ENCODE data around the gene FGF18.
"Not testable (repeated sequence)": the region's sequence is repeated elsewhere in the genome, so short reads cannot be mapped to it uniquely, and the experiment has no call there.

The FGF18 gene

DNA sequence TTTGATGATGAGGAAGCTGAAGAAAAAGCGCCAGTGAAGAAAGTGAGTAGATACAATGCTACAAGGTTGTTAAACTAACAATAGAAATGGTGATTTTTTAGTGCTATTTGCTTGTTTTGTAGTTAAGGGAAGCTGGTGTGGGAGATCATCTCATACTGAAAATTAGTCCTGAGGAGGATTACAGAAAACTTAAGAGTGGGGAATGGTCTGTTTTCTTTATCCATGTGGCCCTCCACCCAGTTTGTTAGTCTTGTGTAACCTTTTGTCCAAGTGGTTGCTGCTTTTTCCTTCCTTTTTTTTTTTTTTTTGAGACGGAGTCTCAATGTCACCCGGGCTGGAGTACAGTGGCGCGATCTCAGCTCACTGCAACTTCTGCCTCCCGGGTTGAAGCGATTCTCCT is 19.3 kb upstream of the FGF18 start:
- peaks cover 74% of the 10 kb centered on the region for H3K36me3 ChIP-seq (ENCODE audit: control insufficient read depth, insufficient read depth, low read length)
- no peak overlapping the region for H3K4me3 ChIP-seq (ENCODE audit: insufficient read depth, low read depth, low read length)
- no peaks in the 10 kb centered on the region for H3K9me3 ChIP-seq (ENCODE audit: control insufficient read depth, low read length)
- no peak overlapping the region for H3K27ac ChIP-seq (ENCODE audit: insufficient read depth, low read depth, low read length, poor library complexity, severe bottlenecking)
- no peaks in the 10 kb centered on the region for H3K4me1 ChIP-seq (ENCODE audit: control insufficient read depth, insufficient read depth, low read length)
- 95 to 97% methylated on average over 7 of the region's 7 CpGs for WGBS, 2 experiments
- H3K27me3 ChIP-seq (ENCODE audit: control insufficient read depth, insufficient read depth, low read length, poor library complexity, severe bottlenecking), result no peaks in the 10 kb centered on the region

DNA sequence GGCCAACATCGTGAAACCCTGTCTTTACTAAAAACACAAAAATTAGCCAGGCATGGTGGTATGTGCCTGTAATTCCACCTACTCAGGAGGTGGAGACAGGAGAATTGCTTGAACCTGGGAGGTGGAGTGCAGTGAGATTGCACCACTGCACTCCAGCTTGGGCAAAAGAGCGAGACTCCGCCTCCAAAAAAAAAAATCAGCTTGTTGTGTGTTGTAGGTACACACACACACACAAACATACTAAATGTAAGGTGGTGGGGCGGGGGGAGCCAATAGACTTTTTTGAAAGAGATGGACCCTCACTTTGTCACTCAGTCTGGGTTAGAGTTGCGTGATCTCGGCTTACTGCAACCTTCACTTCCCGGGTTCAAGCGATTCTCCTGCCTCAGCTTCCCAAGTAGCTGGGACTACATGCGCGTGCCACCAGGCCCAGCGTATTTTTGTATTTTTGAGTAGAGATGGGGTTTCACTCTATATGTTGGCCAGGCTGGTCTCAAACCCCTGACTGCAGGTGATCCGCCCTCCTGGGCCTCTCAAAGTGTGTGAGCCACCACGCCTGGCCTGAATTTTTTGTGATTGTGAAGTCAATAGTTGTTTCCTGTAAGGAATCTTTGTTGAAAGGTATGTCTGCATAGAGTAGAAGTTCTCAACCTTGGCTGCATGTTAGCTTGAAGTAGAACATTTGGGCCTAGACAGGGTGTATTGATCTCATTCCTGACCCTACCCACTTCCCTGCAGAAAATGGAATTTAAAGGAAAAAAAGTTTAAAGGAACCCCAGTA is 18.1 kb upstream of the FGF18 start:
- Histone ChIP-seq H3K36me3 (ENCODE audit: control insufficient read depth, insufficient read depth, low read length) (peaks cover 74% of the 10 kb centered on the region), H3K9me3 (ENCODE audit: control insufficient read depth, low read length) (no peaks in the 10 kb centered on the region), H3K27ac (ENCODE audit: insufficient read depth, low read depth, low read length, poor library complexity, severe bottlenecking) (no peak overlapping the region), H3K4me1 (ENCODE audit: control insufficient read depth, insufficient read depth, low read length) (no peaks in the 10 kb centered on the region), H3K4me3 (ENCODE audit: insufficient read depth, low read depth, low read length) (no peak overlapping the region), H3K27me3 (ENCODE audit: control insufficient read depth, insufficient read depth, low read length, poor library complexity, severe bottlenecking) (no peaks in the 10 kb centered on the region)
- WGBS, 2 experiments, result 94 to 96% methylated on average over 13 of the region's 13 CpGs

DNA sequence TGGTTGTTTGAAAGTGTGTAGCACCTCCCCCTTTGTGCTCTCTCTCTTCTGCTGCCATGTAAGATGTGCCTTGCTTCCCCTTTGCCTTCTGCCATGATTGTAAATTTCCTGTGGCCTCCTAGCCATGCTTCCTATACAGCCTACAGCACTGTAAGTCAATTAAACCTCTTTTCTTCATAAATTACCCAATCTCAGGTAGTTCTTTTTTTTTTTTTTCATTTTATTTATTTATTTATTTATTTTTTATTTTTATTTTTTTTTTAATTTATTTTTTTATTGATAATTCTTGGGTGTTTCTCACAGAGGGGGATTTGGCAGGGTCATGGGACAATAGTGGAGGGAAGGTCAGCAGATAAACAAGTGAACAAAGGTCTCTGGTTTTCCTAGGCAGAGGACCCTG is 16.7 kb upstream of the FGF18 start:
- not testable (repeated sequence) for H3K9me3 ChIP-seq (ENCODE audit: control insufficient read depth, low read length); H3K4me1 ChIP-seq (ENCODE audit: control insufficient read depth, insufficient read depth, low read length); H3K4me3 ChIP-seq (ENCODE audit: insufficient read depth, low read depth, low read length); H3K27ac ChIP-seq (ENCODE audit: insufficient read depth, low read depth, low read length, poor library complexity, severe bottlenecking); H3K27me3 ChIP-seq (ENCODE audit: control insufficient read depth, insufficient read depth, low read length, poor library complexity, severe bottlenecking)
- peaks cover 71% of the 10 kb centered on the region for H3K36me3 ChIP-seq (ENCODE audit: control insufficient read depth, insufficient read depth, low read length)

DNA sequence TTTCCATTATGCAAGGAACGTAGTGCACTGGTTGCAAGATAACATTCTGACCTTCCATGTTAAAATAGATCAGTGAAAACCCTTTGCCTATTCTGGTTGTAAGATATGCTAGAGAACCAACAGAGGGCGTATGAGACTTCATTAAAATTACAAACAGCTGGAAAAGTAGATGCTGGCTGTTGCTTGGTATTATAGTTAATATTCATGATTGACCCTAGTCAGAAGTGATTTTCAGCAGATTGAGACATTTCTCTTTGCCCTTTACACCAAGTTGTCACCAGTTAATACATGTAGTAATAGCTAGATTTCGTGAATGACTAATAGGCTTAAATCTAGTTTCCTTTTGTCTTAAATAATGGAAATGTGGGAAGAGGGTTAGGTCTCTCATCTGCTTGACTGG is 13.8 kb upstream of the FGF18 start:
- Histone ChIP-seq H3K27ac (ENCODE audit: insufficient read depth, low read depth, low read length, poor library complexity, severe bottlenecking) (no peak overlapping the region), H3K4me3 (ENCODE audit: insufficient read depth, low read depth, low read length) (no peak overlapping the region), H3K36me3 (ENCODE audit: control insufficient read depth, insufficient read depth, low read length) (peaks cover 57% of the 10 kb centered on the region), H3K9me3 (ENCODE audit: control insufficient read depth, low read length) (no peaks in the 10 kb centered on the region), H3K4me1 (ENCODE audit: control insufficient read depth, insufficient read depth, low read length) (no peaks in the 10 kb centered on the region), H3K27me3 (ENCODE audit: control insufficient read depth, insufficient read depth, low read length, poor library complexity, severe bottlenecking) (no peaks in the 10 kb centered on the region)
- WGBS, 2 experiments, result 94 to 95% methylated on average over 3 of the region's 3 CpGs

DNA sequence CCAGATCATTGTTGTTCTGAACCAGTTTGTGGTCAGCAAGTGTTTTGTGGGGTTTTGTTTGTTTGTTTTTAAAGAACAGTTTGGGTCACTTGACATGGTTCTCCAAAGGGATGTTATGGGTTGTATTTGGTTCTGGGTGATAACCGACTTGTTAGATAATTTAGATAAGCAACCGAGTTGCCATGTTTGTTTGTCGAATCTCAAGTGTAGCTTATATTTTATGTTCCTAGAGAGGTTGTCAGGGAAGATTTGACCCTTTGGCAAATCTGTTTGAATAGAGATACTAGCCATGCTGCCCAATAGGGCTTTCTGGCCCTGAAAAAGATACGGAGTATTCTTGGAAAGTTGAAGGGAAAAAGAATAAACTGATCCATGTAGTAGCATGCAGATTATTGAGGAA is 12.2 kb upstream of the FGF18 start:
- Histone ChIP-seq H3K36me3 (ENCODE audit: control insufficient read depth, insufficient read depth, low read length) (peaks cover 52% of the 10 kb centered on the region), H3K27me3 (ENCODE audit: control insufficient read depth, insufficient read depth, low read length, poor library complexity, severe bottlenecking) (no peaks in the 10 kb centered on the region), H3K4me1 (ENCODE audit: control insufficient read depth, insufficient read depth, low read length) (no peaks in the 10 kb centered on the region), H3K4me3 (ENCODE audit: insufficient read depth, low read depth, low read length) (no peak overlapping the region), H3K27ac (ENCODE audit: insufficient read depth, low read depth, low read length, poor library complexity, severe bottlenecking) (no peak overlapping the region), H3K9me3 (ENCODE audit: control insufficient read depth, low read length) (no peaks in the 10 kb centered on the region)
- WGBS, 2 experiments, result 93 to 97% methylated on average over 4 of the region's 4 CpGs

DNA sequence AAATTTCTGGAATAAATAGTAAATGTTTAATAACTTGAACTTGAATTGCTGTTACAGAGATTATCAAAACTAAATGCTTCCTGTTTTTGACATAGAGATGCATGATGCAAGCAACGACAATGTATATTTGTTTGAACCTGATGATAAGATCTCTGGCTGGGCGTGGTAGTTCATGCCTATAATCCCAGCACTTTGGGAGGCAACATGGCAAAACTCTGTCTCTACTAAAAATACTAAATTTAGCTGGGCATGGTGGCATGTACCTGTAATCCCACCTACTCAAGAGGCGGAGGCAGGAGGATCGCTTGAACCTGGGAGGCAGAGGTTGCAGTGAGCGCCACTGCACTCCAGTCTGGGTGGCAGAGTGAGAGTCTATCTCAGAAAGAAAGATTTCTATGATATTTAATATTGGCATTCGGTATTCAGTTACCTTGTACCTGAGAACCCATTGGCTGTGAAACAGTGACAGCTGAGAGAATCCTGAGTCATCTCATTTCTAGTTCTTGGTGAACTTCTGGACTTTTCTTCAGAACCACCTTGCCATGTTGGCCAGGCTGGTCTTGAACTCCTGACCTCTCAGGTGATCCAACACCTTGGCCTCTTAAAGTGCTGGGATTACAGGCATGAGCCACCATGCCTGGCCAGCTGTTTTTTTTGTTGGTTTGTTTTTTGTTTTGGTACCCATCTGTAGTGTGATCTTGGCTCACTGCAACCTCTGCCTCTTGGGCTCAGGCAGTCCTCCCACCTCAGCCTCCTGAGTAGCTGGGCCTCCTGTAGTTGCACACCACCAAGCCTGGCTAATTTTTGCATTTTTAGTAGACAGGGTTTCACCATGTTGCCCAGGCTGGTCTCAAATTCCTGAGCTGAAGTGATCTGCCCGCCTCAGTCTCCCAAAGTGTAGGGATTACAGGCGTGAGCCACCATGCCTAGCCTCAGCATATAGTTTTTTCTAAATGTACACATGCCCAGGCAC is 10.0 kb upstream of the FGF18 start:
- no peak overlapping the region for H3K4me3 ChIP-seq (ENCODE audit: insufficient read depth, low read depth, low read length)

DNA sequence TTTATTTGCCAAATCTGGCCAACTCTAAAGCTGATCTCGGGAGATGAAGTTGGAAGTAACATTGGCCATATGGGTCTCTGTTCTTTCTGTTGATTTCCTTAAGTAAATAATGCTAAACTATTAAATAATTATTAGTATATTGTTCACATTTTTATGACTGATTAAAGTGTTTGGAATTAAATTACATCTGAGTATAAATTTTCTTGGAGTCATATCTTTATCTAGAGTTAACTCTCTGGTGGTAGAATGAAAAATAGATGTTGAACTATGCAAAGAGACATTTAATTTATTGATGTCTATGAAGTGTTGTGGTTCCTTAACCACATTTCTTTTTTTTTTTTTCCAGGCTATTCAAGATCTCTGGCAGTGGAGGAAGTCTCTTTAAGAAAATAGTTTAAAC is 9.3 kb upstream of the FGF18 start:
- H3K27ac ChIP-seq (ENCODE audit: insufficient read depth, low read depth, low read length, poor library complexity, severe bottlenecking), result no peak overlapping the region
- WGBS, 2 experiments, result 20 to 38% methylated on average over 1 of the region's 1 CpG
- H3K36me3 ChIP-seq (ENCODE audit: control insufficient read depth, insufficient read depth, low read length), result peaks cover 50% of the 10 kb centered on the region
- no peaks in the 10 kb centered on the region for H3K27me3 ChIP-seq (ENCODE audit: control insufficient read depth, insufficient read depth, low read length, poor library complexity, severe bottlenecking)
- no peaks in the 10 kb centered on the region for H3K4me1 ChIP-seq (ENCODE audit: control insufficient read depth, insufficient read depth, low read length)
- no peak overlapping the region for H3K4me3 ChIP-seq (ENCODE audit: insufficient read depth, low read depth, low read length)
- H3K9me3 ChIP-seq (ENCODE audit: control insufficient read depth, low read length), result no peaks in the 10 kb centered on the region

More for the DNA sequence above, 10.0 kb upstream of the FGF18 start:
- WGBS, 2 experiments, result 93 to 94% methylated on average over 8 of the region's 8 CpGs
- Histone ChIP-seq H3K4me1 (ENCODE audit: control insufficient read depth, insufficient read depth, low read length) (no peaks in the 10 kb centered on the region), H3K27me3 (ENCODE audit: control insufficient read depth, insufficient read depth, low read length, poor library complexity, severe bottlenecking) (no peaks in the 10 kb centered on the region), H3K36me3 (ENCODE audit: control insufficient read depth, insufficient read depth, low read length) (peaks cover 56% of the 10 kb centered on the region), H3K27ac (ENCODE audit: insufficient read depth, low read depth, low read length, poor library complexity, severe bottlenecking) (no peak overlapping the region), H3K9me3 (ENCODE audit: control insufficient read depth, low read length) (no peaks in the 10 kb centered on the region)

DNA sequence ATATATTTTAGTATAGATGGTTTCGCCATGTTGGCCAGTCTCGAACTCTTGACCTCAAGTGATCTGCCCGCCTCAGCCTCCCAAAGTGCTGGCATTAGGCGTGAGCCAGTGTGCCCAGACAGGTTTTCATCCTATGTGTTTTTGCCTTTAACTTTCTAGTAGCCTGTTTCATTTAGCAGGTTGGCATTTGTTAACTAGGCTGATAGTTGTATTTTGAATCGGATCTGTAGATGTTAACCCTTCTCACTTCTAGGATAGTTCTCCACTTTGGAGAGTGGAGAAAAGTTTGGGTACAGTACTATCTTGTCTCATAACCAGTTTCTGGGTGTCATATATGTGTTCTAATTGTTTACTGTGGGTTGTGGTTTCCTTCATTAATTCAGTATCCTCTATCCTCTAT is 7.3 kb upstream of the FGF18 start:
- no peak overlapping the region for H3K4me3 ChIP-seq (ENCODE audit: insufficient read depth, low read depth, low read length)
- H3K27ac ChIP-seq (ENCODE audit: insufficient read depth, low read depth, low read length, poor library complexity, severe bottlenecking), result no peak overlapping the region
- H3K9me3 ChIP-seq (ENCODE audit: control insufficient read depth, low read length), result no peaks in the 10 kb centered on the region
- H3K4me1 ChIP-seq (ENCODE audit: control insufficient read depth, insufficient read depth, low read length), result no peaks in the 10 kb centered on the region
- peaks cover 32% of the 10 kb centered on the region for H3K36me3 ChIP-seq (ENCODE audit: control insufficient read depth, insufficient read depth, low read length)
- H3K27me3 ChIP-seq (ENCODE audit: control insufficient read depth, insufficient read depth, low read length, poor library complexity, severe bottlenecking), result no peaks in the 10 kb centered on the region
- 97% methylated on average over 5 of the region's 5 CpGs for WGBS, 2 experiments

DNA sequence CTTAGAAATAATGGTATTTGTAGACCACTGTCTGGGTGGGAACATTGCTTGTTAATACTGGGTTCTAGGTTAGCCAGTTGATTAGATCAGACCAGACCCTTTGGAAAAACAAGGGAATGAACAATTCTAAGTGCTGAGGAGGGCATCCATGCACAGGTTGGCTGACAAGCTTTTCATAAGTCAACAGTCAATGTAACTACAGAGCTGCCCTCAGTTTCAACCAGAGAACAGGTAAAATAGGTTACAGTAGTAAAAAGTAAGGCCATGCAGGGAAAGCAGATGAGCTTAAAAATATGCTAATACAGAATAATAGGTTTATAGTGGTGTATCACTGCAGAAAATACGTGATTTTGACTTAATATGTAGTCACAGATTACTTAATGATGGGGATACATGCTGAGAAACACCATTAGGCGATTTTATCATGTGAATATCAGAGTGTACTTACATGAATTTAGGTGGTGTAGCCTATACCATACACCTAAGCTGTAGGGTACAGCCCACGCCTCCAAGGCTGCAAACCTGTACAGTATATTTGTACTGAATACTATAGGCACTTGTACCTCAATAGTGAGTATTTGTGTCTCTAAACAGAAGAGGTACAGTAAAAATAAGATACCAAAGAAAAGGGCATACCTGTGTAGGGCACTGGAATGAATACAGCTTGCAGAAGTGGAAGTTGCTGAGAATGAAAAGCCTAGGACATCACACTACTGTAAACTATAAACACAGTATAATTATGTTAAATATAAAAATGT is 6.1 kb upstream of the FGF18 start:
- no peak overlapping the region for H3K4me3 ChIP-seq (ENCODE audit: insufficient read depth, low read depth, low read length)
- H3K36me3 ChIP-seq (ENCODE audit: control insufficient read depth, insufficient read depth, low read length), result peaks cover 23% of the 10 kb centered on the region
- H3K9me3 ChIP-seq (ENCODE audit: control insufficient read depth, low read length), result no peaks in the 10 kb centered on the region
- no peaks in the 10 kb centered on the region for H3K27me3 ChIP-seq (ENCODE audit: control insufficient read depth, insufficient read depth, low read length, poor library complexity, severe bottlenecking)
- 92 to 98% methylated on average over 3 of the region's 3 CpGs for WGBS, 2 experiments
- H3K27ac ChIP-seq (ENCODE audit: insufficient read depth, low read depth, low read length, poor library complexity, severe bottlenecking), result no peak overlapping the region
- H3K4me1 ChIP-seq (ENCODE audit: control insufficient read depth, insufficient read depth, low read length), result no peaks in the 10 kb centered on the region

DNA sequence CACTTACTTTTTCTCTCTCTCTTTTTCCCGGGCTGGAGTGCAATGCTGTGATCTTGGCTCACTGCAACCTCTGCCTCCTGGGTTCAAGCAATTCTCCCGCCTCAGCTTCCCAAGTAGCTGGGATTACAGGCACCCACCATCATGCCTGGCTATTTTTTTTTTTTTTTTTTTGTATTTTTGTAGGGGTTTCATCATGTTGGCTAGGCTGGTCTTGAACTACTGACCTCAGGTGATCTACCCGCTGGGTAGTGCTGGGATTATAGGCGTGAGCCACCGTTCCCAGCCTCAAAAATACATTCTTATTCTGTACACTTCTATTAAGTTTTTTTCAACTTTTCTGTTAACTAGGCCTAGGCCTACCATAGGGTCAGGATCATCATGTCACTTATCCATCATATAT is 5.5 kb upstream of the FGF18 start:
- peaks cover 23% of the 10 kb centered on the region for H3K36me3 ChIP-seq (ENCODE audit: control insufficient read depth, insufficient read depth, low read length)
- H3K4me3 ChIP-seq (ENCODE audit: insufficient read depth, low read depth, low read length); H3K27ac ChIP-seq (ENCODE audit: insufficient read depth, low read depth, low read length, poor library complexity, severe bottlenecking); H3K9me3 ChIP-seq (ENCODE audit: control insufficient read depth, low read length); H3K4me1 ChIP-seq (ENCODE audit: control insufficient read depth, insufficient read depth, low read length); H3K27me3 ChIP-seq (ENCODE audit: control insufficient read depth, insufficient read depth, low read length, poor library complexity, severe bottlenecking): not testable (repeated sequence)
- 89 to 94% methylated on average over 5 of the region's 5 CpGs for WGBS, 2 experiments

Data from ectodermal cell (in vitro differentiated cells).